Stimulated activated CD4-positive, alpha-beta T cell treated with anti-CD3 and anti-CD28 coated beads, TNF-alpha, amount 100 ng/mL, for 24 hours (primary cell): ENCODE measurements around the gene TCIRG1.
A peak's percentile ranks its signal among the peaks of the same experiment; 100 is the strongest.
"Not testable (repeated sequence)": the region's sequence is repeated elsewhere in the genome, so short reads cannot be mapped to it uniquely, and the experiment has no call there.

Source experiments
- DNase-seq, 3 experiments: peaks; one replicate each; pipeline ENCODE4 v3.0.0-alpha.2; 2020; ENCODE audit warnings: low read depth in 3 of 3

Gene TCIRG1, protein sequence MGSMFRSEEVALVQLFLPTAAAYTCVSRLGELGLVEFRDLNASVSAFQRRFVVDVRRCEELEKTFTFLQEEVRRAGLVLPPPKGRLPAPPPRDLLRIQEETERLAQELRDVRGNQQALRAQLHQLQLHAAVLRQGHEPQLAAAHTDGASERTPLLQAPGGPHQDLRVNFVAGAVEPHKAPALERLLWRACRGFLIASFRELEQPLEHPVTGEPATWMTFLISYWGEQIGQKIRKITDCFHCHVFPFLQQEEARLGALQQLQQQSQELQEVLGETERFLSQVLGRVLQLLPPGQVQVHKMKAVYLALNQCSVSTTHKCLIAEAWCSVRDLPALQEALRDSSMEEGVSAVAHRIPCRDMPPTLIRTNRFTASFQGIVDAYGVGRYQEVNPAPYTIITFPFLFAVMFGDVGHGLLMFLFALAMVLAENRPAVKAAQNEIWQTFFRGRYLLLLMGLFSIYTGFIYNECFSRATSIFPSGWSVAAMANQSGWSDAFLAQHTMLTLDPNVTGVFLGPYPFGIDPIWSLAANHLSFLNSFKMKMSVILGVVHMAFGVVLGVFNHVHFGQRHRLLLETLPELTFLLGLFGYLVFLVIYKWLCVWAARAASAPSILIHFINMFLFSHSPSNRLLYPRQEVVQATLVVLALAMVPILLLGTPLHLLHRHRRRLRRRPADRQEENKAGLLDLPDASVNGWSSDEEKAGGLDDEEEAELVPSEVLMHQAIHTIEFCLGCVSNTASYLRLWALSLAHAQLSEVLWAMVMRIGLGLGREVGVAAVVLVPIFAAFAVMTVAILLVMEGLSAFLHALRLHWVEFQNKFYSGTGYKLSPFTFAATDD

DNA sequence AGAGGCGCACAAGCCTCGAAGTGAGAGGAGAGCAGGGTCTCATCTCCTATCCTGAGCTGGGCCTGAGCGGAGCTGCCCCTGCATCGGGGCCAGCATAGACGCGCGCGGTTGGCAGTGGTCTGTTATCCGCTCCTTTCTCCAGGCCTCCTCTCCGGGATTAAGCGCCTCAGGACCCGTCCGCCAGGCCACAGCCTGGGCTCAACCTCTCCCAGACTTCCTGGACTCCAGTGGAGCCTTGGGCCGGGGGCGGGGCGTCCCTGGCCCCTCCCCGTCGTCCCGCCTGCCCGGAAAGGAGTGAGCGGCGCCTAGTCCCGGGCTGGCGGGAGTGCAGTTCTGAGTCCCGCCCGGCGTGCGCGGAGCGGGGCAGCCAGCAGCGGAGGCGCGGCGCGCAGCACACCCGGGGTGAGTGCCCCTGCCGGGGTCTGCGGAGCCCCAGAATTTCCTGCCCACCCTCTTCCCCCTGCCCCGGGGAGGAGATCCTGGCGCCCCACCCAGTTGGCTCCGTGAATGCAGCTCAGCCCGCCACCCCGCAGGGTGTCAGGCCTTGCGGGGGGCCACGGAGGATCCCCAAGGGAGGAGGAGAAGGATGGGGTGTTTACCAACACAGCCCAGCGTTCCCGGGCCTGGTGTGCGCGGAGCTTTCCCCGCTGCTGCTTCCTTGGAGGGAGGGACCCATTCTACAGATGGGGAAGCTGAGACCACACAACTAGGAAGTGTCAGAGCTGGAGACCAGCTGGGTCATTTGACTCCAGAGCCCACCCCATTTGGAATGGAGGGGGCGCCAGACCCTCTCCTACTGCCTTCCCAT lies at the start of gene TCIRG1:
TCIRG1 (plus strand) TSS at position 308 of the 808 bp plus-strand sequence. CDS start 2,247 bp downstream, outside the sequence.
- DNase-seq = peak in 2 of 3 experiments; percentile 57 to 77

DNA sequence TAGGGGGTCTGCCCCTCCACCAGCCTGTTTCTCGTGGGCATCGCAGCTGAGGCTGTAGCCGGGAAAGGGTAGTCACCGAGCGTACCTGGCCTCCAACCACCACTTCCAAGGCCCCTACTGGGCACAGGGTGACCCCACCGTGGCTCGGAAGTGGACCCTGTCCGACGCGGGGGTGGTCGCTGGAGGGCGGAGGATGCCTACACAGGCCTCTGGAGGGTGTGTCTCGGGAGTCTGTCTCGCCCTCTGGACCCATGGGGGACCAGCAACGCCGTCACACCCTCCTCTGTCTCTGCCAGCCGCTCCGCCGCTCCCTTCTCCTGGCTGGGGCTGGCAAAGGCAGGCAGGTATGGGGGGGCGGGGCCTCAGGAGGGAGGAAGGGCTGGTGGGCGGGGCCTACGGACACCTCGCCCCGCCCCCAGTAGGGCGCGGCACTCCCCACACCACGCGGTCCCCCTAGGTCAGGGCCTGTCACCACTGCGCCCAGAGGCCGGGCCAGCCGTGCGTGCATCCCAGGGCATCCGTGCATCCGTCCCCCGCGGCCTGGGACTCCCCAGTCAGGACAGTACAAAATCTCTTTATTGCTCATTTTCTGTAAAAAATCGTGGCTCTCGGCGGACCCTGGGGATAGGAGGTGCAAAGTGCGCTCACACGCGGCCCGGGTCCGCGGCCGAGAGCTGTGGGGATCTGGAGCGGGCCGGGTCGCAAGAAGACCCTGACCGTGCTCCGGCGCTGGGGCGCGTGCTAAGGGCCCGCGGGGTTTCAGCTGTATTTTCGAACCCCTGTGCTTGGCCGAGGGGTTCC lies 48.1 kb upstream of the TCIRG1 start:
- DNase-seq = not testable (repeated sequence)

DNA sequence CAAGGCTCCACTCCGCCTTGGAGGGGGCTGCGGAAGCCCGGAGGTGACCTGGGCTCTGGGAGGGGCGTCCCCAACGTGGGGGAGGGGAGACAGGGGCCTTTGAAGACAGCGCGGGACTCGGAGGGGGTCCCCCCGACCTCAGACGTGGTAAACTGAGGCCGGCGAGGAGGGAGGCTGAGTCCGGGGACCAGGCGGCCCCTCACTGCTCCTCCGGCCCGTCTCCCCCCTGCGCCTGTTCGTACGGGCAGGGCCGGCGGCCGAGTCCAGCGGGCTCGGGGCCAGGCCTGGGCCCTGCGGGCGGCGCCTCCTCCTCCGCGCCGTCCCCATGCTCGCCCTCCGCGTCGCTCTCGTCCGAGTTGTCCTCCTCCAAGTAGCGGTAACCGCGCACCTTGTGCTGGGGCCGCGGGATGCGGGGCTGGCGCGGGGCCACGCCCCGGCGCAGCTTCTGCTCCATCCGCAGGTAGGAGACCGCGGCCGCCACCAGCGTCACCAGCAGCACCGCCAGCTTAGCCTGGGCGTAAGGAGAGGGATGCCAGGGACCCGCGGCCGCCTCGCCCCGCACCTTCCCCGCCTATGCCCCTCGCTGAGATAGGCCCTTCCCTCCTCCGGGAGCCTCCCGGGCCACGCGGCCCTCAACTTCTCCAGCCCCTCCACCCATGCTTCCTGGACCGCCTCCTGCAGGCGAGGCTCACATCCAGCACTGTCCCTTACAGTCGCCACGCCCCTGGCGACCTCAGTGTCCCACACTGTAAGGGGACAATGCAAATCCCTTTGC lies 47.3 kb upstream of the TCIRG1 start:
- not testable (repeated sequence) for DNase-seq

DNA sequence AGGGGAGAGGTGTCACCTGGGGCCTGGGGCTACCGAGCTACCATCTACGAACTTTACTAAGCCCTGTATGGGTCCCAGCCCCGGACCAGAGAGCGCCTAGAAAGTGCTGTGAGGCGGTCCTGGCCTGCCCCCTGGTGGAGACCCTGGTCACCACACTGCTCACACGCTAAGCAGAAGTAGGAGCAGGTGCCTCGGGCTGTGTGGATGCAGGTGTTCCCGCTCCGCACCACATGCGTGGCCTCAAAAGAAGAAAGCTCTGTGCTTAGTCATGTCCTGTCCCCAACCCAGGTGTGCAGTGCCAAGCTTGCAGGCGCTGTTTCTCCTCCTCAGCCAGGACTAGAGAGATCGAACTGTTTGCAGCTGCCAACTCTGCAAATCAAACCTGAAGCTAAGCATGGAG lies 45.0 kb upstream of the TCIRG1 start:
- peak in 1 of 3 experiments; percentile 39 for DNase-seq

DNA sequence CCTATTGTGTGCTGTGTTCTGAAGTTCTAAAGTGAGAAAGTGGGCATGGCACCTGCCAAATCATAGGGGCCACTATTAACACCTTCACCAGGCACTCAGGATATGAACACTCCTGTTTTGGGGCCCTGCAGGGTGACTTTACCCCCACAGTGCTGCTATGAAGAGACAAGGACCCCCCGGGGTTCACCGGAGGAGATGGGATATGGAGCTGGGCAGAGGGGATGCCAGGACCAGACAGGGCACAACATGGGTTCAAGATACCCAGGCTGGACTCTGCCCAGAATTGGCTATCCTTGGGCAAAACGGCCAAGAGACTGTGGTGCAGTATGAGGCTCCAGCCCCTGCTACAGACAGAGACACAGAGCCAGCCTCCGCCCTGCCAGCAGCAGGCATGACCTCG lies 44.4 kb upstream of the TCIRG1 start:
- DNase-seq = not testable (repeated sequence)

DNA sequence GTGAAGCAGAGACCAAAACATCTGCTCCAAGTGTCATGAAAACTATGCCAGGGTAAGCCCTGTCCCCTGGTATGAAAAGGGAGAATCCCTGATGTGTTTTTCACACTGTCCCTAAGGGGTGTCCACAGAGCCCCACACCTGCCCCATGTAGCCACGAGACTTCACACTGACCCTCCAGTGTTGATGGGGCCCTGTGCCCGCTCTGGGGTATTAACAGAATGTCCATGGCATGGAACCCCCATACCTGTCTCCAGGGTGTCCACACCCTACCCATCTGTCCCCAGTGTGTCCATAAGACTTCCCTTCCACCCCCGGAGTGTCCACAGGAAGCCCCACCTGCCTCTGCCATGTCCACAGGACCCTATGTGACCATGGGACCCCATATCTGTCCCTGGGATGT lies 43.7 kb upstream of the TCIRG1 start:
- DNase-seq = not testable (repeated sequence)

DNA sequence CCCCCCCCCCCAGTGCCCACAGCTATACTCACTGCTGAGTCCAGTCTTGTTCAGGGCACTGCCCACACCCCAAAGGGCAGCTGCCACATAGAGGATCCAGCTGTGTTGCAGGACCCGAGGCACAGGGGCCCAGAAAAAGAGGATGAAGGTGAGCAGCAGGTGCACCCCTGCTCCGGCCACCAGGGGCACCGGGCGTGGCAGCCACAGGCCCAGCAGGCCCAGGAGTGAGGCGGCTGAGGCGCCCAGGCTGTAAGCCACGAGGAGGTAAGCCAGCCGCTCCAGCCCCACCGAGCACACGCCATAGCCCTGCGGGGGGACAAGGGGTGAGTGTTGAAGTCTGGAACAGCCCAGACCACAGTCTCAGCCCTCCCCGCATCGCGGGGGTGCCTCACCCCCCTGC lies 43.2 kb upstream of the TCIRG1 start:
- not testable (repeated sequence) for DNase-seq

DNA sequence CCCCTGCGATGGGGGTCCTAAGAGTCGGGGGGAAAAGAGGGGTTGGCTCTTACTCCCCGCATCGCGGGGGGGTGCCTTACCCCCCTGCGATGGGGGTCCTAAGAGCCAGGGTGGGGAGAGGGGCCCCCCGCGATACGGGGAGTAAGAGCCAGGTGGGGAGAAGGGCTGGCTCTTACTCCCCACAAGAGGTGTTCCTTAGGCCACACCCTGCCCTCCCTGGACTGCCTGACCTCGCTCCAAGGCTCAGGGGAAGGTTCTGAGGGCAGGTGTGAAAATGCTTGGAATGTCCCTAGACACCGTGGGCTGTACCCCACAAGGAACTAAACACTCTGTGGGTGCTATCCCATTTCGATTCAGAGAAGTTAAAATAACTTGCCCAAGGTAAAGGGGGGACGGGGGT lies 42.8 kb upstream of the TCIRG1 start:
- no peak for DNase-seq

DNA sequence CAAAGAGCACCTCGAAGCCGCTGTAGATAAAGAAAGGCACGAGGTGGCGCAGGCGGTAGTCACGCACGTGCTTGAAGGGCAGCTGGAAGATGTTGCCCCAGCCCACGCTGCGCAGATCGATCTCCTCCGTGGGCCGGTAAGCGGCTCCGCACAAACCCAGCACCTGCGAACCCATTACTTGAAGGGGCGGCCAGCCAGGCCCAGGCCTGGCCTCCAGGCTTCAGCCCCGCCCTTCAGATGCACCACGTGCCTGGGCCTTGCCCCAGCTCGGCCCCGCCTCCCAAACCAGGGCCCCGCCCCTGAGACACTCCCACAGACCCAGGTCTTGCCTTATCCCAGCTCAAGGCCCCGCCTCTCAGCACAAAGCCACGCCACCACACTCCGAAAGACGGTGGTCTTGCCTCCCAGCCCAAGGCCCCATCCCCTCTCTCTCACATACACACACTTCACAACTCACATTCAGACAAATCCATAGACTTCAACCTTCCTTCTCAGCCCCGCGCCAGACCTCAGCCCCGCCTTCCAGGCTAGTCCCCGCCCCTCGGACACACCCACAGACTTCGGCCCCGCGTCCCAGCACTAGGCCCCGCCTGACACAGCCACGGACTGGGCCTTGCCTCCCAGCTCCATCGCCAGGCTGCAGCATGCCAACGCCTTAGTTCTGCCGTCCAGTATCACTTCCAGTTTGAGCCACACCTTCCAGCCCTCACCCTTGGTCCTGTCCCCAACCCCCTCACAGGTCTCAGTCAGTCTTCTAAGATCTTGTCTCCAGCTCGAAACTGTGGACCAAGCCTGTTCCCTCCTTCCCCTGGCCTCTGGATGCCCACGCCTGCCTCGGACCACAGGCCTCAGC lies 42.0 kb upstream of the TCIRG1 start:
- peak in 2 of 3 experiments; percentile 30 to 54 for DNase-seq

DNA sequence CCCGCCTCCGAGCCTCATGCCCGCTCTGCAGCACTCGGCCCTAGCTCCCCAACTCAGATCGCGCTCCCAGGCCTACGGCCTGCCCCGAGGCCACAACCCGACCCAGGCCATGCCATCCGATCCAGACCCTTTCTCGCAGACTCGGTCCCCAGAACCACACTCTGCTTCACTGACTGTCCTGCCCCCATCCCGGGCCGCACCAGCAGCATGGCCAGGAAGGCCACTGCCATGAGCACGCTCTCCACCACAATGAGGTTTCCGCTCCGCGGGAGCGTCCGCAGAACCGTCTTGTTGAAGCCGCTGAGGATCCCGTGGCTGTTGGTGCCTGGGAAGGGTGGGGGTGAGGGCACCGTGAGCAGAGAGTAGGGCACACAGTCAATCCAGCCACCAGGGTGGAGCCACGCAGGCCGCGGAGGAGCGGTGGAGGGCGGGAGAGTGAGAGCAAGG lies 41.3 kb upstream of the TCIRG1 start:
- no peak for DNase-seq

DNA sequence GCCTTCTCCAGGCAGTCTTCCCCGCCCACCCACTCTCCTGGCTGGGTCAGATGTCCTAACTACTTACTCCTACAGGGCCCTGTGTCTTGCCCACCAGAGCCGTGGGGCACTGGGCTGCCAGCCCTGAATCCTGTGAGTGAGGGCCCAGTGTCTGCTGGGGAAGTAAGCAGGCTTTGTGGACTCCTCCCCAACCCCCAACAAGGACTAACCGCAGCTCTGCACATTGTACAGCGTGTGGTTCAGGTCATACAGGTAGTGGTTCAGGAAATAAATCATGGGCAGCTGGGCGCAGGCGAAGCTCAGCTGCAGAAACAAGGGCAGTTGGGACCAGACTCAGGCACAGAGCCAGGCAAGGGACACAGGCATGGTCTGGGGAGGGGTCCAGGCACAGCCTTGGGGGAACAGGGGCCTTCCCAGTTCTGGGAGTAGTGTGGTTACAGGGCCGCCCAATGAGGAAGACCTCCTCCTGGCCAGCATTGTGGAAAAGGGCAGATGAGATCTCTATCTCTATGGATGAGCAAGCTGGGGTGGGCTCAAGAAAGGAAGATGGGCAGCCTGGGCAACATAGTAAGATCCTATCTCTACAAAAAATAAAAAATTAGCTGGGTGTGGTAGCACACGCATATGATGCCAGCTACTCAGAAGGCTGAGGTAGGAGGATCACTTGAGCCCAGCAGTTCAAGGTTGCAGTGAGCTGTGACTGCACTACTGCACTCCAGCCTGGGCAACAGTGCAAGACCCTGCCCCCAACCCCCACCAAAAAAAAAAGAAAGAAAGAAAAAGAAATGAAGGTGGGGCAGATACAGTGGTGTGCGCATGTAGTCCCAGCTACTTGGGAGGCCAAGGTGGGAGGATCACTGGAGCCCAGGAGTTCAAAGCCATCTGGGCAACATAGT lies 40.4 kb upstream of the TCIRG1 start:
- DNase-seq = no peak

DNA sequence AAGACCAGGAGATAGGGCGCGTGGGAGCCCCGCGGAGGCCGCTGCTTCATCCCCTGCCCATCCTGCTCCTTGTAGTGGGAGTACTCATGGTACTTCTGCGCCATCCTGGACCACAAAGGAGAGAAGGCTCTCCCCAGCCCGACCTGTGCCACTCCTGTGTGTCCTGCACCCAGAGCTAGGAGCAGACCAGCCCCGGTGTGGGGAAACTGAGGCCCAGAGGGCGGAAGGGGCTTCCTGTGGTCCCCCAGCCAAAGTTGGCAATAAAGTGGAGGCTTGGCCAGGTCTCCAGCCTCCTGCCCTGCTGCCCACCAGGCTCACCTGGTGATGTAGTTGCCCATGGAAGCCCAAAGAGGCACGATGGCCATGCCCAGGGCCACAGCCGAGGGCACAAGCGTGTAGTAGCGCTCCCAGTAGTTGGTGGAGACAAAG lies 39.6 kb upstream of the TCIRG1 start:
- no peak for DNase-seq

DNA sequence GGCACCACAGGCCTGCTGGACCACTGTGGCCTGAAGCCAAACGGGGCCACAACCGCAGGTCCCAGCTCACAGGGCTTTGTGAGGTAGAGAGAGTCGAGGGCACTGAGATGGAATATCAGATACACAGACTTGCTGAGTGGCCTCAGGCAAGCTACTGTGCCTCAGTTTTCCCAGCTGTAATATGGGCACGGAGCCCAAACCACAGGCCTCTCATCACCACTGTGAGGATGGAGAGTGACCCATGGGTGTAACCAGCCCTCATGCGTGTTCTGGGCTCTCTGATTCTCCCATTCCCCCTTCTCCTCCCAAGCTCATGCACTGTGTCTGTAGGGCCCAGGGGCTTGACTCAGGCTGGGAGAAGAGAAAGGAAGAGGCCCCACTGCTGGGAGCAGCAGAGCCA lies 39.1 kb upstream of the TCIRG1 start:
- no peak for DNase-seq

DNA sequence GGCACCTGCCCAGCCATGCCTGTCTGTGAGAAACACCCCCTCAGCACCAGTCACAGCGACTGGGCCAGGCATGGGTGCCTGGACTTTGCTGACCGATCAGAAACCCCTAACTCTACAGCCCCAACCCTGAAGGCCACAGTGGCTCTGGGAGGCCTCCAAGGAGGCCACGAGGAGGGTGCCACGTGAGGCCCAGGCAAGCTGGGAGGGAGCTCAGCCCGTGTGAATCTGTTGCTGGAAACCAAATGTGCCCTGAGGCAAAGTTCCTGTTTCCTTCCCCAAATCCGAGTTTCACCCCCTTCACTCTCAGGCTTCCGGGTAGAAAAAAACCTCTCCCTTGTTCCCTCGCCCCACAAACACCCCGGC lies 36.3 kb upstream of the TCIRG1 start:
- no peak for DNase-seq

DNA sequence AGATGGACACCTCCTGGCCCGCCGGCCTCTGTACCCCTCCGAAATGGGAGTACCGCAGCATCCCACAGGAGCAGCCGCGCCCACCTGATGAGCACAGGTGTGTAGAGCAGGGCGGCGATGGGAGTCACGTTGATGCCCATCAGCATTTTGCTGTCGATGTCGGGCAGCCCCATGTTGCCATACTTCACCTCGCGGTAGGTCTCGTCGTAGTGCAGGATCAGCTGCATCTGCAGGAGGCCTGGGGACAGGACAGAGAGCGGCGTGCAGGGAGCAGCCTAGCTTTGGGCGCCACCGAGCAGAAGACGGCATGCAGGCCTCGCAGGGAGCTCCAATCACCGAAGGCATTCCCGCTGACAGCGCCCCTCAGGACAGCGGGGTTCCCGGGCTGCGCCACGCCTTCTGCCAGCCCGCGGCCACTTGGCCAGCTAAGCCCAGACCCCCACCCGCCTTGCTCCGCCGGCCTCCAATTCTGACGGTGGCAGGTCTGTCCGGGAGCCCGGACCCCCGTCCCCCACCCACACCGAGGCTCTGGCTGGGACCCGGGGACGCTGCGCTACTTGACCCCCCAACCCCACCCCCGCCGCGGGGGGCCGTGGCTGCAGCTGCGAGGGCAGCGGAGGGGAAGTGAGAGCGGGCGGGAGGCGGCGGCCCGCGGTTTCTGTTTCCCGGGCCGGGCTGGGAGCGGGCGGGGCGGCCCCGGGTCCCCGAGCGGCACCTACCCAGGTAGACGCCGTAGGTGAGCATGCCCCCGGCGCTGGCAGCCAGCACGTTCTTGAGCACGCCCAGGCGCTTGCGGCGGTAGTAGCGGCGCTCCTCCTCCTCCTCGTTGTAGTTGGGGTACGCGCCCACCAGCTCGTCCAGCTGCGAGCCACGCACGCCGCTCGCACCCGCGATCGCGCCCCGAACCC lies 35.6 kb upstream of the TCIRG1 start:
- peak in 2 of 3 experiments; percentile 24 to 41 for DNase-seq

DNA sequence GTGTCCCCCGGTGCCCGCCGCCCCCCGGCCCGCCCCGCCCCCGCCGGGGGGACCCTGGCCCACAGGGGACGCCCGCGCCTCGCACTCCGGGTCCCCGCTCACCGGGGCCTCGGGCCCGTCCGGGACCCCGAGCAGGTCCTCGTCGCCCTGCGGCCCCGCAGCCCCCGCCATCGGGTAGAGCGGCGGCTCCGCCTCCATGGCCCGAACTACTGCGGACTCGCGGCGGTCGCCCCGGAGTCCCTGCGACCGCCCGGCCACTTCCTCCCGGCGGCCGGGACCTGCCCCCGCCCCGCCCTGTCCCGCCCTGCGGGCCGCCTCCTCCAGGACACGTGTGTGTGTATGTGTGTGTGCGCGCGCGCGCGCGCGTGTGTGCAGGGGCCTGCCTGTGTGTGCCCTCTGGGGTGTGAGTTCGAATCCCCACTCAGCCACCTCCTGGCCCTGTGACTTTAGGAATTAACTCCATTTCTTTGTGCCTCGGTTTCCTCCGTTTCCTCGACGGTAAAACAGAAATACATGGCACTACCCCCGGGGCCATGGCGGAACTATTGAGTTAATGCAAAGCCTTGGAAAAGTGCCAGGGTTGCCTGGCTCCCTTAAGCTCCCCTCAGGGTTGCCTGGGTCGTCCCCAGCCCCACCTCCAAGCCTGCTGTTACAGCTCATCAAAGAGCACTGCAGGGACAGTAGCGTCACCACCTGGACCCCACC lies 34.8 kb upstream of the TCIRG1 start, which contains the start of gene UNC93B1:
UNC93B1 (minus strand) TSS at position 252 of the 705 bp plus-strand sequence; CDS start at position 198, 54 bp downstream.
- peak; percentile 56 to 85 (median 64) for DNase-seq
